ENCODE measurements around the gene NUP210L.

Gene NUP210L

GRCh38 chr1:153963850-153964331 lies 191.0 kb downstream of the NUP210L start:
- DNase-seq (ENCODE audit: low read depth): no peak

GRCh38 chr1:153963030-153963849 lies 191.6 kb downstream of the NUP210L start, which contains the start of gene SLC39A1:
Gene SLC39A1, minus strand, starts transcription at chr1:153963537. Its CDS starts 822 bp downstream, at chr1:153962715.
- peak; percentile 95 for DNase-seq (ENCODE audit: low read depth)

DNA sequence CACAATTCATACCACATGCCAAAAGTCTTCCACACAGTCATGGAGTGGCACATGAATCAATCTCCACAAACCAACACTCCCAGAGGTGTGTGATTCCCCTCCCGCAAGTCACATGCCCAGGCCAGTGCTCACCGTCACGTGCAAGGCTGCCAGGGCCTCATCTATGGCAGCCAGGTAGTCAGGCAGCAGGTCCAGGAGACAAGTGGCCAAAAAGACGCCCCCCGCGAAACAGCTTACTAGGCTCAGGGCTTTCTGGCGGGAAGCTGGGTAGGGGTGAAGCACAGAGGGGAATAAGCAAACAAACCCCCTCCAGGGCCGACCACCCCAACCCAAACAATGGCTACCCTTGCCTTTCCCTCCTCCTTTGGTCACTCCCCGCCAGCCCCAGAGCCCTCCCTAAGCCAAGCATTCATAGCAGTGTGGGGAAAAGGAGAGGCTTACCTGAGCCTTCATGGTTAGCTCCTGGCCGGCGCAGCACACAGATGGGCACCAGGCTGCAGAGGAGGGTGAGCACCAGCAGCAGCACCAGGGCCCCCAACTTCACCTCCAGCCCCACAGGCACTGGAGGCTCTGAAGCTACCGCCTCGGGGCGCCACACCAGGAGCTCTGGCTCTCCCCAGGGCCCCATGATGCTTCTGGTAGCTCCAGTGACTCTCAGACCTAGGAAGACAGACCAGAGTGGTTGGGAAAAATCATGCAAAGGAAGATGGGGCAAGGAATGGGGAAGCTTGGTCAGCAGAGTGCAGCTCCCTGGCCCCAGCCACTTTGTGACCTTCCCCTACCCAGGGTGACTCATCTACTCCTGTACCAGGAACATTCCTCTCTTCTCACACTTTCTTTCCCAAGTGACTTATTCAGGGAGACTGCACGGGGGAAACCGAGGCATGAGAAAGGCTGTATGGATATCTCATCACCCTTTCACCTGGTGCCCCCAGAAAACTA lies 192.5 kb downstream of the NUP210L start:
- DNase-seq (ENCODE audit: low read depth): no peak

DNA sequence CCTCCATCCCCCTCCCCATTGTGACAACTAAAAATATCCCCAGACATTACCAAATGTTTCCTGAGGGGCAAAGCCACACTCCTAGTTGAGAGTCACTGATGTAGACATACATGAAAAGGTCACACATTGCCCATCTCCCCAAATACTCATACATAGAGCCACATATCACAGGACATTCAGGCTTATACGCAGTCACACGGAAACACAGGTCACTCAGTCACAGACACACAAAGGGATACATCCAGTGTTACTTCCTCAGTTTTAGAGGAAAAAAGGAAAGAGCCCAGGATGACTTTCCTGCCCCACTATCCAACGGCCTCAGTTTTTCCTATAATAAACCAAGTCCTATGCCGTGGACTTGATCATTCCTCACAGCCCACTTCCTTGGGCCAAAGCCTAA lies 193.5 kb downstream of the NUP210L start:
- no peak for DNase-seq (ENCODE audit: low read depth)

DNA sequence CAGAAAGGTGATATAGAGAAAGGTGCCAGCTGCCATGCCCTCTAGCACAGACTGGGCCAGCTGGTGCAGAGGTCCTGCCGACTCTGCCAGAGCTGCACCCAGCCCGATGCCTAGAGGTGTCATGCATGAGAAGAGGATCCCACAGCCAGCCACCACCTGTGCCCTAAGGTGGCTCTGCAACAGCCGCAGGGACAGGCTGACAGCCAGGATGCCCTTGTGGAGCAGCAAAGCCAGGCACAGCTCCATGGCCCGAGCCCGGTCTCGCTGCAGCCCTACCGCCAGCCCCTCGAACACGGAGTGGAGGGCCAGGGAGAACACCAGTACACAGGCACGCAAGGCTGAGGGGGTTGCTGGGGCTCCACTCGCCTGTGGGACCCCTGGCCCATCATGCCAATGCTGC lies 194.7 kb downstream of the NUP210L start:
- DNase-seq (ENCODE audit: low read depth): no peak

- DNase-seq (ENCODE audit: low read depth): no peak
Measured at GRCh38 chr1:153959454-153959853, 195.4 kb downstream of the NUP210L start.

GRCh38 chr1:153958961-153959260 lies 196.0 kb downstream of the NUP210L start:
- no peak for DNase-seq (ENCODE audit: low read depth)

- peak; percentile 96 for DNase-seq (ENCODE audit: low read depth)
Measured at GRCh38 chr1:153958111-153958960, 196.5 kb downstream of the NUP210L start, which contains the start of gene CRTC2. Gene CRTC2, minus strand, starts transcription at chr1:153958612. Its CDS starts 115 bp downstream, at chr1:153958497.

- no peak for DNase-seq (ENCODE audit: low read depth)
Measured at GRCh38 chr1:153957744-153958110, 197.1 kb downstream of the NUP210L start.

DNA sequence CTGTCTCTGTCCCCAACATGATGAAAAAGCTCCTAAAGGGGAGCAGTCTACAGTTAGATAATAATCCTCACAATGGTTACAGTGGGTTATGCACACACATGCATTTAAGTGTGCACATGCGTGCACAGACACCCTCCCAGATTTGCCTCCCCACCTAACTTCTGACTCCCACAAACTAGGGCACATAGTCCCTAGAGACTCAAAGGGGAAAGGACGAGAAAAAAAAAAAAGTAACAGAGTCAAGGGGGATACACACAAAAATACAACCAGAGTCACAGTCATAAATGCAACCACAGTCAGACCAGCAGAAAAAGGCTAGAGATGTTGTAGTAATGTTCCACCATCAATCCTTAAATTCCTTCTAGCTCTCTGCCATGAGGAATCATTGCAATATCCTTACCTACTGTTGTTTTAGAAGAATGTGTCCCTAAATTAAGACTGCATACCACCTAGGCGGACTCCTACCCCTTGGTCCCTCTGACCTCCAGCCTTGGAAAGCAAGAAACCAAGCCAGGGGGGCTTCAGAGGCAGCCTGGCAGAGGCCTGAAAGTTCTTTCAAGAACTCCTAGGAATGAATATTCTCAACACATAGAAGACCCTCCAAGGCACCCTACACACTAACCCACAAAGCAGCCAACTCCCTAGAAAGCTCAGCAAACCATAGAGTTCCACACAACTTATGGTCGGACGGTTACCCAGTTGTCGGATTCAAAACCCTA lies 197.7 kb downstream of the NUP210L start:
- no peak for DNase-seq (ENCODE audit: low read depth)

DNA sequence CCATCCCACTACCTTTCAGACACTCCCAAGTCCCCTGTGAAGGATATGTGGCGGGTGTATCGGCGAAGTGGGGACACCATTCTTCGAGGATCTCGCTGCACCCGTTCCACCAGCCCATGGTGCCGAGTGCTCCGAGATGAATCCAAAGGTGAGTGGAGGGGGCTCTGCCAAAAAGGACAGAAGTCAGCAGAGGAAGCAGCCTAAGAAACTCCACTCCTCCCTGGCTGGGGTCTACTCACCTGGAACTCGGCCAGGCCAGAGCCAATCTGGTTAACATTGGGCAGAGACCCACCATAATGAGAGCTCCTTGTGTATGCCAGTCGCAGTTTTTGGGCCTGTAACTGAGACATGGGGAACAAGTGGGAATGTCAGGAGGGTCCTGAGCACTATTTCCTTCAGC lies 200.0 kb downstream of the NUP210L start:
- DNase-seq (ENCODE audit: low read depth): no peak

GRCh38 chr1:153953859-153954365 lies 201.0 kb downstream of the NUP210L start:
- DNase-seq (ENCODE audit: low read depth): no peak

- no peak for DNase-seq (ENCODE audit: low read depth)
Measured at GRCh38 chr1:153951801-153952200, 203.1 kb downstream of the NUP210L start.

GRCh38 chr1:153951183-153951582 lies 203.7 kb downstream of the NUP210L start:
- no peak for DNase-seq (ENCODE audit: low read depth)

DNA sequence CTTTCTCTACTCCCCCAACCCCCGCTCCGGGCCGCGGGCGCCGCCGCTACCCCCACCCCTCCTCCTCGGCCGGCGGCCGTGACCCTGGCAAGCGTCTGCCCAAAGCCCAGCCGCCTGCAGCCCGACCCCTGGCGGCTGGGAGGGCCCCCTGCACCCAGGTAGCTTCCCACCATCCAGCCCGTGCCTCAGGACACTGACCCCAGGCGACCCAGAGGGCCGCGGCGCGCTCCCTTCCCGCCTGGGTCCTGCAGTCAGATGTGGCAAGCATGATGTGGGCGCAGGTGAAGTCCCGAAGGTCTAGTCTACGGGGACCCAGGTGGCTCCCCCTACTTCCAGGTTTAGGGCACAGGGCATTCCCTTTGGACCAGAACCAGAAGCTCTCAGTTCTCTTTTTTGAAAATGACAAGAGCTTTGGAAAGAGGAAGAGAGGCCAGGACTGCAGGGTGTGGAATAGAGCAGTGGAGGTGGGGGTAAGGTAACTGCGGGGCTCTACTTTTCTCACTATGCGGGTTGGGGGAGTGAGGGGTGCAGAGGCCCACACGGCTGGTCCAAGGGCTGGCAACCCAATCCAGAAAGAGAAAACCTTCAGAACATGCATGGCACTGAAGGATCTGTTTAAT lies 208.1 kb downstream of the NUP210L start, which contains the start of gene DENND4B:
TSS of gene DENND4B (minus strand) at position 97 of the 620 bp plus-strand sequence. CDS start 2,344 bp downstream, outside the sequence.
- DNase-seq (ENCODE audit: low read depth): no peak

GRCh38 chr1:153945795-153946621 lies 208.9 kb downstream of the NUP210L start:
- peak; percentile 81 for DNase-seq (ENCODE audit: low read depth)

DNA sequence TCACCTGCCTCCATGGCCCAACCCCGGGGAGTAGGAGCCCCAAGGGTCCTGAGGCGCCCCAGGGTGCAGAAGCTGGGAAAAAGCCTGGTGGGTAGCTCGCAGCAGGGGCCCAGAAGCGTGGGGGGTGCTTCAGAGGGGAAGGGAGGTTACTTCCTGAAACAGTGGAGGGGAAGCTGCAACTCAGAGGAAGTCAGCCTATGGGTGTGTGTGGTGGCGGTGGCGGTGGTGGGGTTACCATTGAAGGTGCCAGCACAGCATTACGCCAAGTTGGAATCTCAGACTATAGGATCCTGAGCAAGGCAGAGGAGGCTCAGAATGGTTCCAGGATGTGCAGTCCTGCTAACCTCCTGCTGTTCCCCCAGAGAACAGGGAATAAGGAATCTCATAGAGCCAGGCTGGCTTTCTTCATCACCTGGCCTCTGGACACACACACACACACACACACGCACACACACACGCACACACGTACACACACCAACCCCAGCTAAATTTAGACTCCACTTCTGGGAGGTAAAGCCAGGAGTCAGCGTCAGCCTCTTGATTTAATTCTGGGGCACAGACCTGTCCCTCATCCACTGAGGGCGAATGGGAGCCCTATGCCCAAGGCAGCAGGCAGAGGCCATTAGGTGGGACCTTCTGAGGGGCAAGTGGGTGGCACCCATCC lies 209.6 kb downstream of the NUP210L start:
- peak; percentile 79 for DNase-seq (ENCODE audit: low read depth)

DNA sequence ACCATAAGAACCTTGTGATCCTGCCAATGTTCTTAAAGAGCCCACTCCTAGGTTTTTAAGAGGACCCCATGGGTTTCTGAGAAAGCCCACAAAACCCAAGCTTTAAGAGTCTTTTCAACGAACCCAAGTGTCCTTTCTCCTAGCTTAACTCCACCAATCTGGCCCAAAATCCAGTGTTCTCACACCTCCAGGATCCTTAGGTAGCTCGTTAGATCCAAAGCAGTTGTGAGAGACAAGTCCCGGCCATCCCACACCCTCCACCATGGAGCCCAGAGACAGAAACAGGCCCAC lies 210.1 kb downstream of the NUP210L start:
- no peak for DNase-seq (ENCODE audit: low read depth)
